ENCODE data around the gene HNRNPK. TPM values are rescaled to one million over a fixed set of nuclear protein-coding genes. Genes with fewer than 3 reads are reported as not detected.

HNRNPK gene
- total RNA-seq, 4 donors from 2014 or later: 310 to 396 (median 360) TPM

DNA sequence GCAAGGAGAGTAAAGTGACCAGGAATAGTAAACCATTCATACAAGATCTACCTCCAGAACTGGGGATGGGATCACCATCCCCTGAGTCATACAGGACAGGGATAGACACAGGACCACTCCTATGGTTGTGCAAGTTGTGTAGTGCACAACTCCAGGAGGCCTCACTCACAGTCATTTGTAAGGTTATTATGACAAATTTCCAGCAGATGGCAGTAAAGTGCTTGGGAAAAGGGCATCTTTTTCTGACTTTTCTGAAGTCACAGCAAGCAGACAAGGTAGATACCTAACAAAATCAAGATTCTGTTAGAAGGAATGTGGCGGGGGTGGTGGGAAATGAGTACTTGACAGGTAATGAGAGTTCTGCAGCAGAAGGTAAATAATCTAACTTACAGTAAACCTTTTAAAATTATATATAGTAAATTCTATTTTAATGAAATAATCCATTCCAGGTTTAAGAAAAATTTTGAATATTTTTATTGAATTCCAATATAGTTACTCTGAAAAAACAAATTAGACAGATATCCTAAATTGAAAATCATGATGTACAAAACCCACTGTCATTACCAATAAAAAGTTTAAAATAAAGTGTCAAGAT, 42.1 kb downstream of the HNRNPK start:
- no peak overlapping the region for H3K4me3 ChIP-seq
- no peaks in the 10 kb centered on the region for H3K9me3 ChIP-seq
- TF ChIP-seq POLR2A (IDR thresholded peaks at IDR 0.05): no peak
- peak; percentile 29 to 82 (median 74) for TF ChIP-seq CTCF (IDR thresholded peaks at IDR 0.05)
- DNase-seq: peak in 1 of 3 donors; percentile 51
- H3K4me1 ChIP-seq: no peaks in the 10 kb centered on the region
- H3K27ac ChIP-seq: no peak overlapping the region
- no peaks in the 10 kb centered on the region for H3K27me3 ChIP-seq
- peaks cover 0 to 42% (median 0%) of the 10 kb centered on the region in 3 donors for H3K36me3 ChIP-seq

GRCh38 chr9:83936523-83936922, 43.5 kb downstream of the HNRNPK start:
- TF ChIP-seq CTCF (IDR thresholded peaks at IDR 0.05) (no peak), POLR2A (IDR thresholded peaks at IDR 0.05) (no peak)

GRCh38 chr9:83935276-83935935, 44.6 kb downstream of the HNRNPK start:
- Histone ChIP-seq H3K4me1 (no peaks in the 10 kb centered on the region), H3K36me3 (peaks cover 0 to 21% (median 0%) of the 10 kb centered on the region in 3 donors), H3K27ac (no peak overlapping the region), H3K27me3 (no peaks in the 10 kb centered on the region), H3K4me3 (no peak overlapping the region), H3K9me3 (no peaks in the 10 kb centered on the region)
- TF ChIP-seq CTCF (IDR thresholded peaks at IDR 0.05) (no peak), POLR2A (IDR thresholded peaks at IDR 0.05) (no peak)
- no peak for DNase-seq

More at GRCh38 chr9:83936523-83936922, 43.5 kb downstream of the HNRNPK start:
- Histone ChIP-seq H3K36me3 (peaks cover 0 to 29% (median 0%) of the 10 kb centered on the region in 3 donors), H3K27me3 (no peaks in the 10 kb centered on the region), H3K9me3 (no peaks in the 10 kb centered on the region), H3K27ac (no peak overlapping the region), H3K4me1 (no peaks in the 10 kb centered on the region), H3K4me3 (no peak overlapping the region)
- DNase-seq: no peak

DNA sequence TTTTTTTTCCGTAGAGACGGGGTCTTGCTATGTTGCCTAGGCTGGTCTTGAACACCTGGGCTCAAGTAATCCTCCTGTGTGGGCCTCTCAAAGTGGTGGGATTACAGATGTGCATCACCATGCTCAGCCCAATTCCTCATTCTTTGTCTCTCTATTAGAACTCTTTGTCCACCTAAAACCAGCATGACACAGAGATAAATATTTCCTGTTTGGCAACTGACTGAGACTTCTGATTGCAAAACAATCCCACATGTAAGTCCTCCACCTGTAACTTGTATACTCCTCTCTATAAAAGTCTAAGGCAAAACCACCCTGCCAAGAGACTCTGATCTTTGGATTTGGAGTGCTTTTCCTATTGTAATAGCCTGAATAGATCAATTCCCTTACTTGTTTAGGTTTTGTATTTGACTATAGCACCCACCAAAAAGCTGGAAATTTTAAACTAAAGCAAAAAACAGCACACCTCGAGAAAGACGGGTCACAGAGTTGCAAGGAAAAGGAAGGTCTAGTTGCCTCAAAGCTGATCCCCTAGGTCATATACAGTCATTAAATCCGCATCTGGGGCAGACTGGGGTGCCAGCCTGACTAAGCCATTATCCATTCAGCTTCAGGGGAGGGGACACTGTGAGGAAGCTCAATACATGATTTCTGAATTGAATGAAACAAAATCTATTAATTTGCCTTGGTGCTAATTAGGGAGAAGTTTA, 45.3 kb downstream of the HNRNPK start:
- TF ChIP-seq POLR2A (IDR thresholded peaks at IDR 0.05): no peak
- TF ChIP-seq CTCF (IDR thresholded peaks at IDR 0.05): no peak
- H3K4me1 ChIP-seq: no peaks in the 10 kb centered on the region
- no peaks in the 10 kb centered on the region for H3K9me3 ChIP-seq
- no peaks in the 10 kb centered on the region for H3K27me3 ChIP-seq
- no peak overlapping the region for H3K4me3 ChIP-seq
- no peak overlapping the region for H3K27ac ChIP-seq
- H3K36me3 ChIP-seq: peaks cover 0 to 14% (median 0%) of the 10 kb centered on the region in 3 donors
- DNase-seq: no peak

- DNase-seq: no peak
- no peaks in the 10 kb centered on the region for H3K27me3 ChIP-seq
- TF ChIP-seq POLR2A (IDR thresholded peaks at IDR 0.05) (no peak), CTCF (IDR thresholded peaks at IDR 0.05) (no peak)
- H3K9me3 ChIP-seq: no peaks in the 10 kb centered on the region
- no peak overlapping the region for H3K4me3 ChIP-seq
- H3K4me1 ChIP-seq: no peaks in the 10 kb centered on the region
- peaks cover 0 to 6% (median 0%) of the 10 kb centered on the region in 3 donors for H3K36me3 ChIP-seq
- H3K27ac ChIP-seq: no peak overlapping the region
Measured at GRCh38 chr9:83933790-83934189, 46.2 kb downstream of the HNRNPK start.
